ENCODE measurements around the gene SGTA.

The SGTA gene

GRCh38 chr19:2798733-2799132 lies 15.7 kb upstream of the SGTA start:
- no peak for DNase-seq (ENCODE audit: low spot score)
- in situ Hi-C loops (cut with MboI; ENCODE audit: low pct_unique_long_range_greater_than_20kb, low sequenced_read_pairs, unreplicated experiment): no loop called here

DNA sequence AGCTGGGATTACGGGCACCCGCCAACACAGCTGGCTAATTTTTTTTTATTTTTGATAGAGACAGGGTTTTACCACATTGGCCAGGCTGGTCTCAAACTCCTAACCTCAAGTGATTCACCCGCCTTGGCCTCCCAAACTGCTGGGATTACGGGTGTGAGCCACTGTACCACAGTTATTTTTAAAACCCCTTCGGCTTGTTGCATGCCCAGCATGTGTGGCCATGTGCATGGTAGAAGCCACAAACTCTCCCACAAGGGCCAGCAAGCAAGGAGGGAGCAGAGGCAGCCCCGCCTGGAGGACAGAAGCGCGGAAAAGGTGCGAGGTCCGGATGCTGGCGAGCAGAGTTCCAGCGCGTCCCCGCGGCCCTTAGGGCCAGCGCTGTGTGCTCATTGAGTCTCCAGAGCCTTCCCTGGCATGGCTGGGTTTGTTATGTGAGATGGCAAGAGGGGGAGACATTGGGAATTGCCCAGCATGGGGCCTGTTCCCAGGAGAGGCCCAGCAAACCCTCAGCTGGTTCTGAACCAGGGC lies 15.1 kb upstream of the SGTA start:
- TF ChIP-seq CTCF (IDR thresholded peaks at IDR 0.05; ENCODE audit: extremely low read depth, insufficient read depth, missing control alignments): no peak
- in situ Hi-C loops (cut with MboI; ENCODE audit: low pct_unique_long_range_greater_than_20kb, low sequenced_read_pairs, unreplicated experiment): no loop called here
- no peak for DNase-seq (ENCODE audit: low spot score)

More at GRCh38 chr19:2798733-2799132, 15.7 kb upstream of the SGTA start:
- TF ChIP-seq CTCF (IDR thresholded peaks at IDR 0.05; ENCODE audit: extremely low read depth, insufficient read depth, missing control alignments): no peak

DNA sequence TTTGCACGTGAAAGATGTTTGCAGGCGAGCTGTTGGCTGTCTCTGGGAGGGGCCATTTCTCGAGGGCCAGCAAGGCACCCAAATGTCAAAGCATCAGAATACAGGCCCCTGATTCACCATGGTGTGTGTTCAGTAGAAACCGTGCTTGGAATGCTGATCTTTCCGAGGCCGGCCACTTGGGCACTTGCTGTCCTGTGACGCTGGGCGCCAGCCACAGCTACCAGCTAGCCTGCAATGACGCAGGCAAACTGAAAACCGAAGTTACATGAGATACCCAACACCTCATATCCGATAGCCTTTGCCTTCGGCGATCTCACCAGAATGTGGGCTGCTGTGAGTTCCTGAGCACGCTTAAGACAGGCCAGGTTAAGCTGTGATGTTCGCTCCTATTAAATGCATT lies 14.2 kb upstream of the SGTA start:
- no peak for TF ChIP-seq CTCF (IDR thresholded peaks at IDR 0.05; ENCODE audit: extremely low read depth, insufficient read depth, missing control alignments)
- in situ Hi-C loops (cut with MboI; ENCODE audit: low pct_unique_long_range_greater_than_20kb, low sequenced_read_pairs, unreplicated experiment): no loop called here

DNA sequence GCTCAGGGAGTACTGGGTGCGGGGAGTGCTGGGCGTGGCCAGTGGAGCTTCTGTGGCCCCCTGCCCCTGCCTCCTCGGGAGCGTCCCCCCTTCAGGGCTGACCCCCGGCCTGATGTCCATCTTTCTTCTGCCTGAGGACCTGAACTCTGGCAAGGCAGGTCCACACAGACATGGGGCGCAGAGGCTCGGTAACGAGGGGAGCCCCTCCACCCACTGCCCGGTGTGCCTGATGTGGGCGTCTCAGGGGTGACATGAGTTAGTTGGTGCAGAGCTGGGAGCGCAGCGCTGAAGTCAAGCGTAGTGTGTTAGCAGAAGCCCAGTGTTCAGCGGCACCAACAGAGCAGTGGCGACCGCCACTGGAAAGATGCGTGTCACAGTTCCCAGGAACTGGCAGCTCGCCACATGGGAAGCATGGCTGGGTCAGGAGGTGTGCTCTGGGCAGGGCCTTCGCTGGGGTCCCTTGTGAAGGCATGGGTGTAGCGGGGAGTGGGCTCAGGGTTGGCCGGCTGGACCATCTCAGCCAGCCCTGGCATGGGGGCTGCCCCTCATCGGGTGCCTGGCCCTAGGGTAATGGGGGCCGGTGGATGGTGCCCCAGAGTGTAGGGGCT lies 13.7 kb upstream of the SGTA start:
- DNase-seq (ENCODE audit: low spot score): no peak
- in situ Hi-C loops (cut with MboI; ENCODE audit: low pct_unique_long_range_greater_than_20kb, low sequenced_read_pairs, unreplicated experiment): no loop called here
- TF ChIP-seq CTCF (IDR thresholded peaks at IDR 0.05; ENCODE audit: extremely low read depth, insufficient read depth, missing control alignments): no peak

More for the DNA sequence above, 14.2 kb upstream of the SGTA start:
- DNase-seq (ENCODE audit: low spot score): no peak

GRCh38 chr19:2795827-2796658 lies 13.0 kb upstream of the SGTA start:
- DNase-seq (ENCODE audit: low spot score): no peak
- in situ Hi-C loops (cut with MboI; ENCODE audit: low pct_unique_long_range_greater_than_20kb, low sequenced_read_pairs, unreplicated experiment): no loop called here
- no peak for TF ChIP-seq CTCF (IDR thresholded peaks at IDR 0.05; ENCODE audit: extremely low read depth, insufficient read depth, missing control alignments)

GRCh38 chr19:2793577-2793976 lies 10.5 kb upstream of the SGTA start:
- DNase-seq (ENCODE audit: low spot score): no peak
- no peak for TF ChIP-seq CTCF (IDR thresholded peaks at IDR 0.05; ENCODE audit: extremely low read depth, insufficient read depth, missing control alignments)
- in situ Hi-C loops (cut with MboI; ENCODE audit: low pct_unique_long_range_greater_than_20kb, low sequenced_read_pairs, unreplicated experiment): no loop called here
